HUES6 (cell line): ENCODE results near the gene YTHDF1.

Experiments used
- H3K27ac ChIP-seq: 2 replicates; pipeline ENCODE4 v1.7.0; 2013; ENCODE audit warnings: low read depth, mild to moderate bottlenecking, low read length, inconsistent platforms
- H3K27me3 ChIP-seq: 2 replicates; pipeline ENCODE4 v1.6.1; 2013; ENCODE audit warnings: low read length; ENCODE audit not compliant: control insufficient read depth, insufficient read depth
- H3K36me3 ChIP-seq: 2 replicates; pipeline ENCODE4 v1.6.1; 2013; ENCODE audit warnings: low read length; ENCODE audit not compliant: control insufficient read depth, insufficient read depth
- H3K4me1 ChIP-seq: 2 replicates; pipeline ENCODE4 v1.6.1; 2013; ENCODE audit warnings: low read length; ENCODE audit not compliant: control insufficient read depth, insufficient read depth
- H3K4me3 ChIP-seq: 2 replicates; pipeline ENCODE4 v1.5.1; 2013; ENCODE audit warnings: low read depth, low read length
- H3K9ac ChIP-seq: one replicate; pipeline ENCODE4 v1.6.1; 2013; ENCODE audit warnings: mild to moderate bottlenecking, low read length
- H3K9me3 ChIP-seq: 2 replicates; pipeline ENCODE4 v1.6.1; 2013; ENCODE audit warnings: low read depth, low read length; ENCODE audit not compliant: control insufficient read depth, insufficient read depth

YTHDF1 gene

GRCh38 chr20:63189846-63190559 lies 25.9 kb downstream of the YTHDF1 start:
- H3K9ac ChIP-seq, result no peak overlapping the region
- peaks cover 9% of the 10 kb centered on the region; the same call in 1 of the 2 replicates for H3K9me3 ChIP-seq
- no peaks in the 10 kb centered on the region for H3K4me1 ChIP-seq
- no peaks in the 10 kb centered on the region for H3K27me3 ChIP-seq
- no peak overlapping the region for H3K27ac ChIP-seq
- no peak overlapping the region for H3K4me3 ChIP-seq
- H3K36me3 ChIP-seq, result peaks cover 2% of the 10 kb centered on the region

- Histone ChIP-seq H3K27me3 (no peaks in the 10 kb centered on the region), H3K27ac (no peak overlapping the region), H3K36me3 (no peaks in the 10 kb centered on the region), H3K9ac (no peak overlapping the region), H3K4me3 (no peak overlapping the region), H3K4me1 (no peaks in the 10 kb centered on the region), H3K9me3 (peaks cover 9% of the 10 kb centered on the region; the same call in 1 of the 2 replicates)
Measured at GRCh38 chr20:63189322-63189642, 26.6 kb downstream of the YTHDF1 start.

- H3K4me1 ChIP-seq, result no peaks in the 10 kb centered on the region
- H3K4me3 ChIP-seq, result no peak overlapping the region
- peaks cover 9% of the 10 kb centered on the region; the same call in 1 of the 2 replicates for H3K9me3 ChIP-seq
Measured at GRCh38 chr20:63188641-63189321, 27.1 kb downstream of the YTHDF1 start.

GRCh38 chr20:63188159-63188442 lies 27.8 kb downstream of the YTHDF1 start:
- H3K27me3 ChIP-seq, result no peaks in the 10 kb centered on the region; the same call in 1 of the 2 replicates
- no peak overlapping the region for H3K27ac ChIP-seq
- peaks cover 9% of the 10 kb centered on the region; the same call in 1 of the 2 replicates for H3K9me3 ChIP-seq
- no peaks in the 10 kb centered on the region for H3K36me3 ChIP-seq
- no peaks in the 10 kb centered on the region for H3K4me1 ChIP-seq
- no peak overlapping the region for H3K9ac ChIP-seq
- H3K4me3 ChIP-seq, result no peak overlapping the region

More at GRCh38 chr20:63188641-63189321, 27.1 kb downstream of the YTHDF1 start:
- no peaks in the 10 kb centered on the region for H3K36me3 ChIP-seq
- H3K9ac ChIP-seq, result no peak overlapping the region
- no peaks in the 10 kb centered on the region for H3K27me3 ChIP-seq
- H3K27ac ChIP-seq, result no peak overlapping the region

GRCh38 chr20:63187338-63188158 lies 28.4 kb downstream of the YTHDF1 start:
- no peak overlapping the region for H3K9ac ChIP-seq
- peaks cover 9% of the 10 kb centered on the region; the same call in 1 of the 2 replicates for H3K9me3 ChIP-seq

GRCh38 chr20:63186528-63187316 lies 29.2 kb downstream of the YTHDF1 start:
- no peaks in the 10 kb centered on the region for H3K4me1 ChIP-seq
- no peak overlapping the region for H3K27ac ChIP-seq
- no peak overlapping the region for H3K4me3 ChIP-seq
- H3K27me3 ChIP-seq, result no peaks in the 10 kb centered on the region; the same call in 1 of the 2 replicates
- H3K9me3 ChIP-seq, result peaks cover 9% of the 10 kb centered on the region; the same call in 1 of the 2 replicates
- H3K9ac ChIP-seq, result no peak overlapping the region
- no peaks in the 10 kb centered on the region for H3K36me3 ChIP-seq

More at GRCh38 chr20:63187338-63188158, 28.4 kb downstream of the YTHDF1 start:
- no peak overlapping the region for H3K4me3 ChIP-seq
- no peak overlapping the region for H3K27ac ChIP-seq
- H3K36me3 ChIP-seq, result no peaks in the 10 kb centered on the region
- no peaks in the 10 kb centered on the region; the same call in 1 of the 2 replicates for H3K27me3 ChIP-seq
- no peaks in the 10 kb centered on the region for H3K4me1 ChIP-seq

GRCh38 chr20:63186084-63186483 lies 29.8 kb downstream of the YTHDF1 start:
- no peaks in the 10 kb centered on the region for H3K4me1 ChIP-seq
- no peaks in the 10 kb centered on the region; the same call in 1 of the 2 replicates for H3K27me3 ChIP-seq
- no peak overlapping the region for H3K4me3 ChIP-seq
- no peaks in the 10 kb centered on the region for H3K36me3 ChIP-seq
- no peak overlapping the region for H3K27ac ChIP-seq
- H3K9ac ChIP-seq, result no peak overlapping the region
- H3K9me3 ChIP-seq, result peaks cover 9% of the 10 kb centered on the region; the same call in 1 of the 2 replicates

GRCh38 chr20:63185215-63185796 lies 30.6 kb downstream of the YTHDF1 start:
- Histone ChIP-seq H3K4me3 (no peak overlapping the region), H3K9me3 (peaks cover 9% of the 10 kb centered on the region; the same call in 1 of the 2 replicates), H3K27ac (no peak overlapping the region), H3K27me3 (peaks cover 8% of the 10 kb centered on the region; the same call in 1 of the 2 replicates), H3K4me1 (no peaks in the 10 kb centered on the region), H3K9ac (no peak overlapping the region), H3K36me3 (no peaks in the 10 kb centered on the region)

GRCh38 chr20:63183422-63184146 lies 32.3 kb downstream of the YTHDF1 start:
- Histone ChIP-seq H3K27ac (no peak overlapping the region), H3K4me1 (peaks cover 13% of the 10 kb centered on the region; the same call in 1 of the 2 replicates), H3K9me3 (peaks cover 9% of the 10 kb centered on the region; the same call in 1 of the 2 replicates), H3K27me3 (peaks cover 23% of the 10 kb centered on the region), H3K9ac (no peak overlapping the region), H3K36me3 (no peaks in the 10 kb centered on the region), H3K4me3 (no peak overlapping the region)
